ENCODE measurements around the gene RHBDL3.
"Not testable (repeated sequence)": the region's sequence is repeated elsewhere in the genome, so short reads cannot be mapped to it uniquely, and the experiment has no call there.

The RHBDL3 gene

GRCh38 chr17:32289471-32290070, 23.9 kb downstream of the RHBDL3 start:
- peak; percentile 73 for DNase-seq (ENCODE audit: low read depth, low spot score)

- DNase-seq (ENCODE audit: low read depth, low spot score): no peak
These were observed 26.5 kb downstream of the RHBDL3 start for GRCh38 chr17:32292094-32292493.

GRCh38 chr17:32297424-32297823, 31.8 kb downstream of the RHBDL3 start:
- DNase-seq (ENCODE audit: low read depth, low spot score): no peak

GRCh38 chr17:32297860-32298259, 32.2 kb downstream of the RHBDL3 start:
- no peak for DNase-seq (ENCODE audit: low read depth, low spot score)

- peak; percentile 49 for DNase-seq (ENCODE audit: low read depth, low spot score)
These were observed 32.7 kb downstream of the RHBDL3 start for GRCh38 chr17:32298298-32298697.

GRCh38 chr17:32298721-32299579, 33.3 kb downstream of the RHBDL3 start:
- peak; percentile 54 for DNase-seq (ENCODE audit: low read depth, low spot score)

GRCh38 chr17:32299580-32300164, 34.0 kb downstream of the RHBDL3 start:
- DNase-seq (ENCODE audit: low read depth, low spot score): no peak

GRCh38 chr17:32302037-32302436, 36.4 kb downstream of the RHBDL3 start:
- peak; percentile 75 for DNase-seq (ENCODE audit: low read depth, low spot score)

- peak; percentile 92 for DNase-seq (ENCODE audit: low read depth, low spot score)
These were observed 37.4 kb downstream of the RHBDL3 start for GRCh38 chr17:32302860-32303649.

GRCh38 chr17:32303781-32304288, 38.2 kb downstream of the RHBDL3 start:
- DNase-seq (ENCODE audit: low read depth, low spot score): peak; percentile 77

GRCh38 chr17:32305049-32305448, 39.4 kb downstream of the RHBDL3 start:
- peak; percentile 57 for DNase-seq (ENCODE audit: low read depth, low spot score)

GRCh38 chr17:32307658-32308057, 42.0 kb downstream of the RHBDL3 start:
- no peak for DNase-seq (ENCODE audit: low read depth, low spot score)

- no peak for DNase-seq (ENCODE audit: low read depth, low spot score)
These were observed 45.5 kb downstream of the RHBDL3 start for GRCh38 chr17:32311028-32311536.

GRCh38 chr17:32314636-32315035, 49.0 kb downstream of the RHBDL3 start:
- DNase-seq (ENCODE audit: low read depth, low spot score): no peak

GRCh38 chr17:32315171-32315570, 49.5 kb downstream of the RHBDL3 start:
- DNase-seq (ENCODE audit: low read depth, low spot score): no peak

GRCh38 chr17:32316653-32317052, 51.0 kb downstream of the RHBDL3 start:
- DNase-seq (ENCODE audit: low read depth, low spot score): not testable (repeated sequence)

- no peak for DNase-seq (ENCODE audit: low read depth, low spot score)
These were observed 51.7 kb downstream of the RHBDL3 start for GRCh38 chr17:32317353-32317752.

- peak; percentile 48 for DNase-seq (ENCODE audit: low read depth, low spot score)
These were observed 52.4 kb downstream of the RHBDL3 start for GRCh38 chr17:32318071-32318470.

GRCh38 chr17:32319548-32319905, 53.9 kb downstream of the RHBDL3 start:
- peak; percentile 89 for DNase-seq (ENCODE audit: low read depth, low spot score)

- DNase-seq (ENCODE audit: low read depth, low spot score): not testable (repeated sequence)
These were observed 54.4 kb downstream of the RHBDL3 start for GRCh38 chr17:32320080-32320479.

GRCh38 chr17:32320847-32321246, 55.2 kb downstream of the RHBDL3 start:
- DNase-seq (ENCODE audit: low read depth, low spot score): no peak
